PFSK-1 (cell line): Measurements from ENCODE around the gene MACROD1.

ENCODE experiments used
- FOXP2 ChIP-seq: optimal IDR thresholded peaks from 2 replicates; pipeline ENCODE3; 2011; ENCODE audit warnings: borderline replicate concordance, control low read depth, inconsistent platforms; ENCODE audit not compliant: insufficient read depth; ENCODE audit errors: extremely low read length, extremely low read depth
- POLR2AphosphoS5 ChIP-seq: IDR thresholded peaks from 2 replicates; pipeline ENCODE4 v1.6.1; 2012; ENCODE audit warnings: low read depth, mild to moderate bottlenecking, control low read depth, low read length, moderate library complexity
- SIN3A ChIP-seq: IDR thresholded peaks from 2 replicates; pipeline ENCODE4 v1.6.1; 2012; ENCODE audit warnings: mild to moderate bottlenecking, low read length, moderate library complexity, borderline replicate concordance; ENCODE audit not compliant: insufficient read depth
- TAF1 ChIP-seq: IDR thresholded peaks from 2 replicates; pipeline ENCODE4 v1.6.1; 2012; ENCODE audit warnings: low read length, control low read depth, borderline replicate concordance; ENCODE audit not compliant: insufficient read depth
- TF ChIP-seq, protein P1 (sequence below), 2 experiments: IDR thresholded peaks; 2 replicates each; pipeline versions ENCODE4 v1.6.1 to v1.8.0; 2011 to 2012; ENCODE audit warnings: low read depth in 2 of 2, low read length in 2 of 2, control low read depth in 1 of 2, inconsistent platforms in 1 of 2, mild to moderate bottlenecking in 1 of 2, moderate library complexity in 1 of 2; ENCODE audit not compliant: insufficient read depth in 1 of 2

The MACROD1 gene

DNA sequence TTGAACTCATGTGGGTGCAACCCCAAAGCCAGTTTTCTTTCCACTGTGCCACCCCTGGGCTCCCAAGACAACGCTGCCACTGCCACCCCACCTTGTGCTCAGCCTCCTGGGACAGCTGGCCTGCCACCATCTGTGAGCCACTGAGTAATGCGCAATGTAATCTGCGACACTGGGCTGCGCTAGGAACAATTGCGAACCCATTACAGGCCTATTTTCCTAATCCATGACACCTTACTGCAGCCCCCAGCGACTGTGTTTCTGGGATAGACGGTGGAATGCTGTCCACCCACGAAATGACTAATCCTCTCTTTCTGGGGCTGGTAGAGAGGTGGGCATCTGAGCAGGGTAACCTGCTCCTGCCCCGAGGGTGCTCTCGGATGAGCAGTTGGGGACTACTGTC, 108.0 kb downstream of the MACROD1 start:
- no peak for TF ChIP-seq TAF1
- TF ChIP-seq, protein P1, sequence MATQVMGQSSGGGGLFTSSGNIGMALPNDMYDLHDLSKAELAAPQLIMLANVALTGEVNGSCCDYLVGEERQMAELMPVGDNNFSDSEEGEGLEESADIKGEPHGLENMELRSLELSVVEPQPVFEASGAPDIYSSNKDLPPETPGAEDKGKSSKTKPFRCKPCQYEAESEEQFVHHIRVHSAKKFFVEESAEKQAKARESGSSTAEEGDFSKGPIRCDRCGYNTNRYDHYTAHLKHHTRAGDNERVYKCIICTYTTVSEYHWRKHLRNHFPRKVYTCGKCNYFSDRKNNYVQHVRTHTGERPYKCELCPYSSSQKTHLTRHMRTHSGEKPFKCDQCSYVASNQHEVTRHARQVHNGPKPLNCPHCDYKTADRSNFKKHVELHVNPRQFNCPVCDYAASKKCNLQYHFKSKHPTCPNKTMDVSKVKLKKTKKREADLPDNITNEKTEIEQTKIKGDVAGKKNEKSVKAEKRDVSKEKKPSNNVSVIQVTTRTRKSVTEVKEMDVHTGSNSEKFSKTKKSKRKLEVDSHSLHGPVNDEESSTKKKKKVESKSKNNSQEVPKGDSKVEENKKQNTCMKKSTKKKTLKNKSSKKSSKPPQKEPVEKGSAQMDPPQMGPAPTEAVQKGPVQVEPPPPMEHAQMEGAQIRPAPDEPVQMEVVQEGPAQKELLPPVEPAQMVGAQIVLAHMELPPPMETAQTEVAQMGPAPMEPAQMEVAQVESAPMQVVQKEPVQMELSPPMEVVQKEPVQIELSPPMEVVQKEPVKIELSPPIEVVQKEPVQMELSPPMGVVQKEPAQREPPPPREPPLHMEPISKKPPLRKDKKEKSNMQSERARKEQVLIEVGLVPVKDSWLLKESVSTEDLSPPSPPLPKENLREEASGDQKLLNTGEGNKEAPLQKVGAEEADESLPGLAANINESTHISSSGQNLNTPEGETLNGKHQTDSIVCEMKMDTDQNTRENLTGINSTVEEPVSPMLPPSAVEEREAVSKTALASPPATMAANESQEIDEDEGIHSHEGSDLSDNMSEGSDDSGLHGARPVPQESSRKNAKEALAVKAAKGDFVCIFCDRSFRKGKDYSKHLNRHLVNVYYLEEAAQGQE (IDR thresholded peaks at IDR 0.05; ENCODE audit: insufficient read depth in 1 of 2, low read depth in 2 of 2, low read length in 2 of 2), result no peak
- no peak for TF ChIP-seq POLR2AphosphoS5
- no peak for TF ChIP-seq SIN3A
- no peak for TF ChIP-seq FOXP2

DNA sequence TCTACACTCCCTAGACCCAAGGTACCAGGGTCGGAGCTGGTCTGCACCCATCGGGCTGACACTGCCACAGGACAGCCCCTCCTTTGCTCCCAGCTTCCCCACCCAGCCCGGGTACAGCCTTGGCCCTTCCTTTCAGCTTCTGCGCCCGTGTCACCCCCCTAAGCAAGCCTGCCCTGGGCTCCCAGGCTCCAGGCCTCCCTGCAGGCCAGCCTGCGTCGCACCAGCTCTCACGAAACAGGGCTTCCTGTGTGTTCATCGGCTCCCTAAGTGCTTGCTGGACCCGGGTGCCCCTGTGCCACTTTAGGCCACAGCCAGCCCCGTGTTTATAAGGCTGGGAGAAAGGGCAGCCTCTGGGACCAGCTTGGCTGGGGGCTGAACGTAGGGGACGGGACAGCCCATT, 109.1 kb downstream of the MACROD1 start:
- TF ChIP-seq FOXP2, result no peak
- no peak for TF ChIP-seq SIN3A
- TF ChIP-seq TAF1, result no peak
- TF ChIP-seq, protein P1 (IDR thresholded peaks at IDR 0.05; ENCODE audit: insufficient read depth in 1 of 2, low read depth in 2 of 2, low read length in 2 of 2), result no peak
- TF ChIP-seq POLR2AphosphoS5, result no peak

DNA sequence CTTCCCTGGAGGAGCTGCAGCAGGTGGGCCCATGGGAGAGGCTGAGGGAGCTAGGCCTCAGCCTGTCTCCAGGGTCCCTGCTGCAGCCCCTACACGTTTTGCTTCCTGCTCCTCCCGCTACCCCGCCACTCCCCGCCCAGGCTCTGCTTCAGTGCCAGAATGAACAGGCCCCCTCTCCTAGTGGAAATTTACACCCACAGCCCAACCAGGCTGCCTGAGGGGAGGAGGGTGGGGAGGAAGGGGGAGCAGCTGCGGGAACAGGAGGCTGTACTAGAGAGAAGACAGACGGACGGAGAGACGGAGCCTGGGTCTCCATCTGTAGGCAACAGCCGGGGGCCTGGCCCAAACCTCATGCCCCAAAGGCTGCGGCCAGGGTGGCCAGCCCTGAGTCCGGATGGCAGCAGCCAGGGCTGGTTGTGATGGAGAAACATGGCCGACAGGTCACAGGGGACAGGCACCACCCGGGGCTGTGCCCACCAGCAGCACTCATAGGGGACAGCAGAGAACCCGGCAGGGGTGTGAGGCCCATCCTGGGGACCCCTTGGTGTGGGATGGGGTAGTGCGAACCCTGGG, 109.6 kb downstream of the MACROD1 start:
- TF ChIP-seq TAF1 (no peak), SIN3A (no peak), POLR2AphosphoS5 (no peak), FOXP2 (no peak)
- TF ChIP-seq, protein P1 (IDR thresholded peaks at IDR 0.05; ENCODE audit: insufficient read depth in 1 of 2, low read depth in 2 of 2, low read length in 2 of 2), result no peak

GRCh38 chr11:64055077-64055476, 110.8 kb downstream of the MACROD1 start:
- TF ChIP-seq POLR2AphosphoS5 (no peak), FOXP2 (no peak), TAF1 (no peak), SIN3A (no peak)
- TF ChIP-seq, protein P1 (IDR thresholded peaks at IDR 0.05; ENCODE audit: insufficient read depth in 1 of 2, low read depth in 2 of 2, low read length in 2 of 2), result no peak

- TF ChIP-seq SIN3A (no peak), POLR2AphosphoS5 (no peak), TAF1 (no peak), FOXP2 (no peak)
- TF ChIP-seq, protein P1 (IDR thresholded peaks at IDR 0.05; ENCODE audit: insufficient read depth in 1 of 2, low read depth in 2 of 2, low read length in 2 of 2), result no peak
Observed at GRCh38 chr11:64053699-64054098, 112.2 kb downstream of the MACROD1 start.
